T1000 (cell line): ENCODE measurements around the gene LGALS3BP.

Experiments used
- DNase-seq: peaks from one replicate; lab custom pipeline; 2025; ENCODE audit warnings: mixed read lengths; lab: John Stamatoyannopoulos, UW

The LGALS3BP gene

GRCh38 chr17:78999056-78999768 is 19.5 kb upstream of the LGALS3BP start:
- DNase-seq = no peak

- no peak for DNase-seq
Measured at GRCh38 chr17:78998311-78999055, 18.8 kb upstream of the LGALS3BP start.

- no peak for DNase-seq
Measured at GRCh38 chr17:78997881-78998280, 18.2 kb upstream of the LGALS3BP start.

- no peak for DNase-seq
Measured at GRCh38 chr17:78997231-78997741, 17.6 kb upstream of the LGALS3BP start.

- no peak for DNase-seq
Measured at GRCh38 chr17:78996781-78997201, 17.1 kb upstream of the LGALS3BP start.

- DNase-seq = no peak
Measured at GRCh38 chr17:78995761-78996451, 16.2 kb upstream of the LGALS3BP start.

- DNase-seq = no peak
Measured at GRCh38 chr17:78995022-78995760, 15.5 kb upstream of the LGALS3BP start.

- DNase-seq = no peak
Measured at GRCh38 chr17:78993981-78994671, 14.4 kb upstream of the LGALS3BP start.

GRCh38 chr17:78993241-78993956 is 13.7 kb upstream of the LGALS3BP start:
- DNase-seq = peak; percentile 15

GRCh38 chr17:78992542-78993212 is 13.0 kb upstream of the LGALS3BP start:
- no peak for DNase-seq

- DNase-seq = no peak
Measured at GRCh38 chr17:78991906-78992532, 12.3 kb upstream of the LGALS3BP start.

- DNase-seq = no peak
Measured at GRCh38 chr17:78991017-78991738, 11.5 kb upstream of the LGALS3BP start.

GRCh38 chr17:78990349-78991016 is 10.8 kb upstream of the LGALS3BP start:
- DNase-seq = no peak

- no peak for DNase-seq
Measured at GRCh38 chr17:78988152-78988551, 8.4 kb upstream of the LGALS3BP start.

- DNase-seq = no peak
Measured at GRCh38 chr17:78986649-78987328, 7.1 kb upstream of the LGALS3BP start.

GRCh38 chr17:78986048-78986648 is 6.4 kb upstream of the LGALS3BP start:
- DNase-seq = no peak

- DNase-seq = no peak
Measured at GRCh38 chr17:78985395-78985794, 5.7 kb upstream of the LGALS3BP start.
